ENCODE measurements around the gene MID1IP1. TPM values are rescaled to one million over a fixed set of nuclear protein-coding genes. Genes with fewer than 3 reads are reported as not detected.
A peak's percentile ranks its signal among the peaks of the same experiment; 100 is the strongest.

Gene MID1IP1
- total RNA-seq, 2 donors from 2014 or later: 73.2 to 125 TPM

- Mint-ChIP-seq H3K4me3 (peak overlapping the region; percentile 90), H3K27me3 (ENCODE audit: insufficient read depth) (no peaks in the 10 kb centered on the region), H3K27ac (peak overlapping the region; percentile 86), H3K4me1 (peaks cover 11% of the 10 kb centered on the region), H3K9me3 (peaks cover 42% of the 10 kb centered on the region), H3K36me3 (ENCODE audit: low read depth) (peaks cover 25% of the 10 kb centered on the region)
- no peaks in the 10 kb centered on the region for H3K4me1 ChIP-seq (ENCODE audit: control insufficient read depth, insufficient read depth, low read length)
- no peaks in the 10 kb centered on the region for H3K27me3 ChIP-seq (ENCODE audit: control insufficient read depth, insufficient read depth, low read length, poor library complexity, severe bottlenecking)
- peaks cover 16% of the 10 kb centered on the region for H3K36me3 ChIP-seq (ENCODE audit: control insufficient read depth, insufficient read depth, low read length)
- H3K9me3 ChIP-seq (ENCODE audit: control insufficient read depth, low read length): no peaks in the 10 kb centered on the region
- WGBS, 2 experiments (ENCODE audit: insufficient coverage in 1 of 2, insufficient read length in 1 of 2): 0% methylated on average over 4 to 33 of the region's 41 CpGs
- H3K4me3 ChIP-seq (ENCODE audit: low read length): peak overlapping the region; percentile 86
- TF ChIP-seq, protein P1, sequence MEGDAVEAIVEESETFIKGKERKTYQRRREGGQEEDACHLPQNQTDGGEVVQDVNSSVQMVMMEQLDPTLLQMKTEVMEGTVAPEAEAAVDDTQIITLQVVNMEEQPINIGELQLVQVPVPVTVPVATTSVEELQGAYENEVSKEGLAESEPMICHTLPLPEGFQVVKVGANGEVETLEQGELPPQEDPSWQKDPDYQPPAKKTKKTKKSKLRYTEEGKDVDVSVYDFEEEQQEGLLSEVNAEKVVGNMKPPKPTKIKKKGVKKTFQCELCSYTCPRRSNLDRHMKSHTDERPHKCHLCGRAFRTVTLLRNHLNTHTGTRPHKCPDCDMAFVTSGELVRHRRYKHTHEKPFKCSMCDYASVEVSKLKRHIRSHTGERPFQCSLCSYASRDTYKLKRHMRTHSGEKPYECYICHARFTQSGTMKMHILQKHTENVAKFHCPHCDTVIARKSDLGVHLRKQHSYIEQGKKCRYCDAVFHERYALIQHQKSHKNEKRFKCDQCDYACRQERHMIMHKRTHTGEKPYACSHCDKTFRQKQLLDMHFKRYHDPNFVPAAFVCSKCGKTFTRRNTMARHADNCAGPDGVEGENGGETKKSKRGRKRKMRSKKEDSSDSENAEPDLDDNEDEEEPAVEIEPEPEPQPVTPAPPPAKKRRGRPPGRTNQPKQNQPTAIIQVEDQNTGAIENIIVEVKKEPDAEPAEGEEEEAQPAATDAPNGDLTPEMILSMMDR (conservative IDR thresholded peaks at IDR 0.05): no peak
- H3K9ac ChIP-seq (ENCODE audit: extremely low read depth, low read length, poor library complexity, severe bottlenecking): peak overlapping the region; percentile 80
- H3K27ac ChIP-seq (ENCODE audit: low read depth, low read length): peak overlapping the region; percentile 44
- peak; percentile 53 for DNase-seq
Measured at GRCh38 chrX:38805432-38806389, 4.5 kb downstream of the MID1IP1 start.

GRCh38 chrX:38806875-38807621 lies 5.8 kb downstream of the MID1IP1 start:
- DNase-seq: peak; percentile 50
- WGBS, 2 experiments (ENCODE audit: insufficient coverage in 1 of 2, insufficient read length in 1 of 2): 31% methylated on average over 7 of the region's 7 CpGs; no CpG with 5 or more reads in 1 of the 2 experiments

DNA sequence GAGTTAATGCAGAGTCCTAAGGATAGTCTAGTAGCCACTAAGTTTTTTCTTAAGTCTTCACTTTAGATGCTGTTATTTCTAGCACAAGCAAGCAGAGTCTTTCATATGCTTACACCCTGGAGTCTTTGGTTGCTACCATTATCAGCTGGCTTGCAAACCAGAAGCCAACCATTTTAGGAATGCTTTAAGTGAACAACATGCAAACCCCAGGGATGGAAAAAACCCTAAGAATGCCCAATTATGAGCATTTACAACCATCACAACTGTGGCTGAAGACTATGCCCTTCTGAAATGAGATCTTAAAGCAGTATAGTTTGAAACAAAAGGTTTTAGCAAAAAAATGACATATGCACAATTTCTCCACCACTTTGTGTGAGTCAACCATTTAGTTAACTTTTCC lies 6.6 kb downstream of the MID1IP1 start:
- peaks cover 23% of the 10 kb centered on the region for H3K36me3 Mint-ChIP-seq (ENCODE audit: low read depth)
- H3K4me1 Mint-ChIP-seq: peaks cover 15% of the 10 kb centered on the region
- Histone ChIP-seq H3K27ac (ENCODE audit: low read depth, low read length) (no peak overlapping the region), H3K4me3 (ENCODE audit: low read length) (peak overlapping the region; percentile 86), H3K9ac (ENCODE audit: extremely low read depth, low read length, poor library complexity, severe bottlenecking) (no peak overlapping the region), H3K4me1 (ENCODE audit: control insufficient read depth, insufficient read depth, low read length) (no peaks in the 10 kb centered on the region), H3K27me3 (ENCODE audit: control insufficient read depth, insufficient read depth, low read length, poor library complexity, severe bottlenecking) (no peaks in the 10 kb centered on the region), H3K9me3 (ENCODE audit: control insufficient read depth, low read length) (no peaks in the 10 kb centered on the region), H3K36me3 (ENCODE audit: control insufficient read depth, insufficient read depth, low read length) (peaks cover 16% of the 10 kb centered on the region)
- no peak for DNase-seq
- H3K4me3 Mint-ChIP-seq: peak overlapping the region; percentile 90
- H3K27ac Mint-ChIP-seq: no peak overlapping the region
- peaks cover 37% of the 10 kb centered on the region for H3K9me3 Mint-ChIP-seq
- H3K27me3 Mint-ChIP-seq (ENCODE audit: insufficient read depth): no peaks in the 10 kb centered on the region
- TF ChIP-seq, protein P1 (conservative IDR thresholded peaks at IDR 0.05): no peak

More at GRCh38 chrX:38806875-38807621, 5.8 kb downstream of the MID1IP1 start:
- H3K4me3 ChIP-seq (ENCODE audit: low read length): peak overlapping the region; percentile 86
- Mint-ChIP-seq H3K27ac (peak overlapping the region; percentile 92), H3K9me3 (peaks cover 41% of the 10 kb centered on the region), H3K27me3 (ENCODE audit: insufficient read depth) (no peaks in the 10 kb centered on the region), H3K4me1 (peaks cover 15% of the 10 kb centered on the region), H3K4me3 (peak overlapping the region; percentile 90), H3K36me3 (ENCODE audit: low read depth) (peaks cover 25% of the 10 kb centered on the region)
- no peaks in the 10 kb centered on the region for H3K27me3 ChIP-seq (ENCODE audit: control insufficient read depth, insufficient read depth, low read length, poor library complexity, severe bottlenecking)
- TF ChIP-seq, protein P1 (conservative IDR thresholded peaks at IDR 0.05): no peak
- peak overlapping the region; percentile 80 for H3K9ac ChIP-seq (ENCODE audit: extremely low read depth, low read length, poor library complexity, severe bottlenecking)
- H3K27ac ChIP-seq (ENCODE audit: low read depth, low read length): no peak overlapping the region
- H3K4me1 ChIP-seq (ENCODE audit: control insufficient read depth, insufficient read depth, low read length): no peaks in the 10 kb centered on the region
- peaks cover 16% of the 10 kb centered on the region for H3K36me3 ChIP-seq (ENCODE audit: control insufficient read depth, insufficient read depth, low read length)
- H3K9me3 ChIP-seq (ENCODE audit: control insufficient read depth, low read length): no peaks in the 10 kb centered on the region

Data from endodermal cell (in vitro differentiated cells).